Measurements from ENCODE around the gene CD40LG. TPM values are rescaled to one million over a fixed set of nuclear protein-coding genes. Genes with fewer than 3 reads are reported as not detected.

CD40LG gene
- total RNA-seq, 1 experiment from 2014 or later: not detected

DNA sequence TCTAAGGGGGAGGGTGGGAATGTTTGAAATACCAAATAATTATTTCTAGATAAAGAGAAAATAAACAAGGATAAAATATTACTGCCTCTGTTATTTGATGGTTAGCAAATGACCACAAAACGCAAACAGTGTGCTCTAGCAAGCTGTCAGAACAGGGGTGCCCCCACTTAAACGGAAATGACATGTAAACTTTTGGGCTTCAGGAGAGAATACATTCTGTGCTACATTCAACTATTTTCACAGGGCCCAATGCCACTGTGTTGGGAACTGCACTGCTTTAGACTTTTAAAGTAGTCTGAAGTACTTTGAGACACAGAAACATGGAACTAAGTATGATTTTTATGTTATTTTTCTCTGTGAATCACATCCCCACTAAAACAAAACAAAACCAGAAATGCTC is 14.1 kb downstream of the CD40LG start:
- no peak overlapping the region for H3K4ac ChIP-seq (ENCODE audit: low read depth, low read length)
- H3K4me1 Mint-ChIP-seq: peaks cover under 1 to 5% of the 10 kb centered on the region in 2 experiments; a peak in 3 of 4 replicates

More for the DNA sequence above, 14.1 kb downstream of the CD40LG start:
- no peak overlapping the region for H3K9ac ChIP-seq (ENCODE audit: extremely low read depth, insufficient read length, low read length)
- no peak overlapping the region for H4K8ac ChIP-seq (replicated peaks; ENCODE audit: insufficient read length, low read depth, low read length)
- no peaks in the 10 kb centered on the region for H3K79me1 ChIP-seq (ENCODE audit: insufficient read depth, low read depth, low read length, poor library complexity, severe bottlenecking)
- TF ChIP-seq, protein P1, sequence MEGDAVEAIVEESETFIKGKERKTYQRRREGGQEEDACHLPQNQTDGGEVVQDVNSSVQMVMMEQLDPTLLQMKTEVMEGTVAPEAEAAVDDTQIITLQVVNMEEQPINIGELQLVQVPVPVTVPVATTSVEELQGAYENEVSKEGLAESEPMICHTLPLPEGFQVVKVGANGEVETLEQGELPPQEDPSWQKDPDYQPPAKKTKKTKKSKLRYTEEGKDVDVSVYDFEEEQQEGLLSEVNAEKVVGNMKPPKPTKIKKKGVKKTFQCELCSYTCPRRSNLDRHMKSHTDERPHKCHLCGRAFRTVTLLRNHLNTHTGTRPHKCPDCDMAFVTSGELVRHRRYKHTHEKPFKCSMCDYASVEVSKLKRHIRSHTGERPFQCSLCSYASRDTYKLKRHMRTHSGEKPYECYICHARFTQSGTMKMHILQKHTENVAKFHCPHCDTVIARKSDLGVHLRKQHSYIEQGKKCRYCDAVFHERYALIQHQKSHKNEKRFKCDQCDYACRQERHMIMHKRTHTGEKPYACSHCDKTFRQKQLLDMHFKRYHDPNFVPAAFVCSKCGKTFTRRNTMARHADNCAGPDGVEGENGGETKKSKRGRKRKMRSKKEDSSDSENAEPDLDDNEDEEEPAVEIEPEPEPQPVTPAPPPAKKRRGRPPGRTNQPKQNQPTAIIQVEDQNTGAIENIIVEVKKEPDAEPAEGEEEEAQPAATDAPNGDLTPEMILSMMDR (conservative IDR thresholded peaks at IDR 0.05): no peak
- H2BK5ac ChIP-seq (ENCODE audit: insufficient read length, low read length): no peak overlapping the region
- H3K18ac ChIP-seq (ENCODE audit: insufficient read length, low read depth, low read length): no peak overlapping the region
- H3K4me1 ChIP-seq (ENCODE audit: insufficient read depth, low read length): no peaks in the 10 kb centered on the region
- no peak overlapping the region for H3T11ph ChIP-seq (ENCODE audit: low read length)
- H3K14ac ChIP-seq (ENCODE audit: insufficient read depth, low read length): no peak overlapping the region
- H4K5ac ChIP-seq (ENCODE audit: insufficient read length, low read depth, low read length): no peak overlapping the region
- WGBS (ENCODE audit: extremely low coverage, insufficient read length, low lambda C conversion rate): no CpG with 5 or more reads among the region's 2 CpGs
- H2AK5ac ChIP-seq (ENCODE audit: insufficient read length, low read length): no peak overlapping the region
- Mint-ChIP-seq H3K27ac (no peak overlapping the region), H3K9me3 (peaks cover 54 to 62% of the 10 kb centered on the region in 2 experiments), H3K27me3 (ENCODE audit: low read depth) (peaks cover 3% of the 10 kb centered on the region; the same call in 1 of the 2 replicates), H3K36me3 (ENCODE audit: insufficient read depth in 1 of 3, low read depth in 3 of 3) (peaks cover 0 to 9% (median 3%) of the 10 kb centered on the region in 3 experiments; a peak in 5 of 7 replicates), H3K4me3 (no peak overlapping the region)
- H3K9me3 ChIP-seq (ENCODE audit: control insufficient read depth, low read depth, low read length): peaks cover 65% of the 10 kb centered on the region
- H3K4me2 ChIP-seq (ENCODE audit: insufficient read depth, insufficient read length, low read length): no peak overlapping the region
- no peak overlapping the region for H3K56ac ChIP-seq (ENCODE audit: insufficient read length, low read depth, low read length)
- no peak overlapping the region for H2AFZ ChIP-seq (ENCODE audit: low read length)
- no peaks in the 10 kb centered on the region for H3K79me2 ChIP-seq (ENCODE audit: insufficient read depth, low read length)
- no peak overlapping the region for H2BK20ac ChIP-seq (ENCODE audit: low read depth, low read length, poor library complexity, severe bottlenecking)
- H2BK120ac ChIP-seq (ENCODE audit: low read depth, low read length, poor library complexity, severe bottlenecking): no peak overlapping the region
- no peaks in the 10 kb centered on the region for H4K20me1 ChIP-seq (ENCODE audit: control insufficient read depth, insufficient read depth, insufficient read length)
- no peak overlapping the region for H2BK12ac ChIP-seq (ENCODE audit: insufficient read length, low read depth, low read length)
- no peak for DNase-seq
- no peaks in the 10 kb centered on the region for H3K27me3 ChIP-seq (ENCODE audit: insufficient read depth, low read length)
- no peak overlapping the region for H2BK15ac ChIP-seq (ENCODE audit: low read depth, low read length)
- H3K27ac ChIP-seq (ENCODE audit: insufficient read length, low read depth, low read length): no peak overlapping the region
- H4K91ac ChIP-seq (ENCODE audit: insufficient read length, low read depth, low read length): no peak overlapping the region
- no peak overlapping the region for H3K23ac ChIP-seq (ENCODE audit: insufficient read length, low read depth, low read length)
- no peaks in the 10 kb centered on the region for H3K23me2 ChIP-seq (ENCODE audit: insufficient read length, low read depth, low read length, poor library complexity, severe bottlenecking)

All from H9 (cell line).